Tibial nerve (tissue), 4 donors: ENCODE data around the gene NCAM1.

ENCODE experiments used
- CTCF ChIP-seq, 5 experiments: fragments of 200-600 bp in 3 of 5; fragments of 450-650 bp in 2 of 5; sonication (generic) in 3 of 5; IDR thresholded peaks; one replicate each; pipeline ENCODE4 v1.5.1; 2016 to 2019; ENCODE audit warnings: antibody characterized with exemption in 5 of 5, mild to moderate bottlenecking in 3 of 5, moderate library complexity in 2 of 5
- EP300 ChIP-seq, 2 donors: sonication (generic); formaldehyde crosslinking; IDR thresholded peaks; one replicate each; pipeline ENCODE4 v1.6.1; 2017; ENCODE audit warnings: antibody characterized with exemption in 2 of 2, mild to moderate bottlenecking in 1 of 2
- POLR2A ChIP-seq, 2 donors: fragments of 450-650 bp; IDR thresholded peaks; one replicate each; pipeline ENCODE4 v1.6.1; 2017; ENCODE audit warnings: antibody characterized with exemption in 2 of 2, mild to moderate bottlenecking in 2 of 2, moderate library complexity in 2 of 2

- TF ChIP-seq CTCF (IDR thresholded peaks at IDR 0.05) (no peak), POLR2A (IDR thresholded peaks at IDR 0.05) (no peak), EP300 (IDR thresholded peaks at IDR 0.05) (no peak)
Measured at GRCh38 chr11:113324250-113324649, 363.0 kb downstream of the NCAM1 start.
